PC-3 (cell line): Measurements from ENCODE around the gene ITK.

Experiments used
- CTCF ChIP-seq: fragments of 300-600 bp; sonication (generic); conservative IDR thresholded peaks from 2 replicates; pipeline ENCODE4 v1.5.1; 2017; ENCODE audit warnings: antibody characterized with exemption, low read depth, mild to moderate bottlenecking, low read length
- EZH2 ChIP-seq: fragments of 300-600 bp; sonication (generic); IDR thresholded peaks from one replicate; pipeline ENCODE4 v1.6.1; 2017; ENCODE audit warnings: antibody characterized with exemption, mild to moderate bottlenecking, low read length; ENCODE audit not compliant: unreplicated experiment

GRCh38 chr5:157214861-157215513 lies 34.3 kb downstream of the ITK start:
- TF ChIP-seq CTCF (no peak), EZH2 (no peak)
